NB4 (cell line): ENCODE data around the gene EMC7.
A peak's percentile ranks its signal among the peaks of the same experiment; 100 is the strongest.

ENCODE experiments used
- DNase-seq: peaks from one replicate; pipeline ENCODE4 v3.0.0; 2010; ENCODE audit warnings: low read depth
- H3K4me3 ChIP-seq: one replicate; pipeline ENCODE4 v1.5.1; 2011; ENCODE audit warnings: mild to moderate bottlenecking, low read depth, low read length, moderate library complexity
- CTCF ChIP-seq: IDR thresholded peaks from one replicate; pipeline ENCODE4 v1.5.1; 2012; ENCODE audit warnings: low read depth, low read length
- MAX ChIP-seq: IDR thresholded peaks from 2 replicates; pipeline ENCODE4 v1.6.1; 2011; ENCODE audit warnings: low read depth, low read length
- MYC ChIP-seq: IDR thresholded peaks from 2 replicates; pipeline ENCODE4 v1.6.1; 2011; ENCODE audit warnings: low read depth, low read length
- POLR2A ChIP-seq: IDR thresholded peaks from 2 replicates; pipeline ENCODE4 v1.6.1; 2011; ENCODE audit warnings: mild to moderate bottlenecking; ENCODE audit not compliant: insufficient read length; ENCODE audit errors: extremely low read depth

Gene EMC7

GRCh38 chr15:34038871-34039789 is 62.5 kb downstream of the EMC7 start, which contains the start of gene AVEN:
AVEN (minus strand) TSS chr15:34039204; CDS start chr15:34039046, 158 bp downstream.
- 0 out of 2 replicates have a peak, but pooled peaks have one; percentile 5 for TF ChIP-seq MYC
- TF ChIP-seq MAX: peak; percentile 82
- no peak for TF ChIP-seq CTCF
- no peak for TF ChIP-seq POLR2A
- peak; percentile 71 for DNase-seq
- H3K4me3 ChIP-seq: peak within 1 kb of the TSS; percentile 86

- peak; percentile 88 for DNase-seq
- peak overlapping the region; percentile 86 for H3K4me3 ChIP-seq
- peak; percentile 92 for TF ChIP-seq POLR2A
- TF ChIP-seq MYC: peak; percentile 97
- no peak; the same call in 1 of the 2 replicates for TF ChIP-seq MAX
- no peak for TF ChIP-seq CTCF
Measured at GRCh38 chr15:34038023-34038870, 63.4 kb downstream of the EMC7 start.
